NCI-H2029 (cell line): ENCODE data around the gene MIOX.

ENCODE experiments used
- DNase-seq: peaks from one replicate; lab custom pipeline; 2025; lab: John Stamatoyannopoulos, UW

Gene MIOX

GRCh38 chr22:50455201-50455600 is 31.5 kb upstream of the MIOX start:
- no peak for DNase-seq

GRCh38 chr22:50456026-50456425 is 30.6 kb upstream of the MIOX start:
- no peak for DNase-seq

GRCh38 chr22:50456466-50457234 is 30.0 kb upstream of the MIOX start:
- no peak for DNase-seq

- no peak for DNase-seq
Observed at GRCh38 chr22:50459016-50459415, 27.6 kb upstream of the MIOX start.

- no peak for DNase-seq
Observed at GRCh38 chr22:50459496-50460140, 27.0 kb upstream of the MIOX start.

- DNase-seq: no peak
Observed at GRCh38 chr22:50460938-50461337, 25.7 kb upstream of the MIOX start.

GRCh38 chr22:50461536-50461935 is 25.1 kb upstream of the MIOX start:
- DNase-seq: no peak

- DNase-seq: no peak
Observed at GRCh38 chr22:50461979-50462540, 24.6 kb upstream of the MIOX start.

- no peak for DNase-seq
Observed at GRCh38 chr22:50463188-50463900, 23.3 kb upstream of the MIOX start.

GRCh38 chr22:50464451-50464850 is 22.2 kb upstream of the MIOX start:
- no peak for DNase-seq

- DNase-seq: no peak
Observed at GRCh38 chr22:50465066-50465930, 21.4 kb upstream of the MIOX start.

GRCh38 chr22:50467341-50467740 is 19.3 kb upstream of the MIOX start:
- DNase-seq: no peak

- DNase-seq: no peak
Observed at GRCh38 chr22:50467773-50468440, 18.8 kb upstream of the MIOX start.

- DNase-seq: no peak
Observed at GRCh38 chr22:50468626-50469025, 18.0 kb upstream of the MIOX start.

GRCh38 chr22:50469377-50470305 is 17.0 kb upstream of the MIOX start:
- DNase-seq: no peak

- DNase-seq: no peak
Observed at GRCh38 chr22:50470491-50470890, 16.2 kb upstream of the MIOX start.

- no peak for DNase-seq
Observed at GRCh38 chr22:50471197-50471847, 15.3 kb upstream of the MIOX start.

GRCh38 chr22:50471962-50472361 is 14.7 kb upstream of the MIOX start:
- DNase-seq: no peak

GRCh38 chr22:50473088-50473487 is 13.6 kb upstream of the MIOX start:
- DNase-seq: no peak
